B cell (primary cell): Measurements from ENCODE around the gene GSTM5. TPM values are rescaled to one million over a fixed set of nuclear protein-coding genes. Genes with fewer than 3 reads are reported as not detected.

Source experiments
- ATAC-seq: fragments of 200-7000 bp; cut with Tn5 transposase; one replicate; pipeline ENCODE4 v1.10.0; 2021; ENCODE audit warnings: low read depth, mild to moderate bottlenecking, moderate number of reproducible peaks, moderate library complexity
- CTCF ChIA-PET: fragments of 350-600 bp; sonication (Branson Sonifier 250); formaldehyde crosslinking; loops from one replicate; lab custom pipeline; 2021; ENCODE audit warnings: antibody characterized with exemption, inconsistent platforms; lab: Charles Lee
- POLR2A ChIA-PET: fragments of 350-600 bp; sonication (Branson Sonifier 250); formaldehyde crosslinking; loops from one replicate; lab custom pipeline; 2021; ENCODE audit warnings: antibody characterized with exemption; lab: Charles Lee
- DNase-seq: peaks from one replicate; pipeline ENCODE4 v3.0.0; 2013
- H2AFZ ChIP-seq: 2 replicates; pipeline ENCODE4 v1.6.1; 2012; ENCODE audit warnings: mild to moderate bottlenecking, low read depth, low read length; ENCODE audit not compliant: insufficient read depth, poor library complexity, severe bottlenecking
- H3K27ac ChIP-seq, 2 donors: 1 replicate in 1 of 2; 2 replicates in 1 of 2; pipeline ENCODE4 v1.5.1; 2012 to 2013; ENCODE audit warnings: low read length in 2 of 2, mild to moderate bottlenecking in 2 of 2, moderate library complexity in 1 of 2
- H3K27me3 ChIP-seq, 4 experiments: fragments of 200-600 bp in 1 of 4; sonication (generic) in 1 of 4; replicated peaks in 1 of 4; 1 replicate in 2 of 4; 2 replicates in 2 of 4; pipeline versions ENCODE4 v1.6.1 to v1.7.0; 2013 to 2016; ENCODE audit warnings: low read length in 3 of 4, mild to moderate bottlenecking in 2 of 4, mixed read lengths in 1 of 4, moderate library complexity in 1 of 4; ENCODE audit not compliant: insufficient read depth in 4 of 4, control insufficient read depth in 3 of 4; ENCODE audit errors: control extremely low read depth in 1 of 4
- H3K36me3 ChIP-seq, 2 experiments: replicated peaks in 1 of 2; 1 replicate in 1 of 2; 2 replicates in 1 of 2; pipeline versions ENCODE4 v1.6.1 to v1.7.1; 2013; ENCODE audit warnings: low read length in 1 of 2; ENCODE audit not compliant: insufficient read depth in 2 of 2, control insufficient read depth in 1 of 2; ENCODE audit errors: control extremely low read depth in 1 of 2, extremely low read depth in 1 of 2
- H3K4me1 ChIP-seq, 2 donors: fragments of 200-600 bp in 1 of 2; sonication (generic) in 1 of 2; 1 replicate in 1 of 2; 2 replicates in 1 of 2; pipeline versions ENCODE4 v1.5.1 to v1.6.1; 2013 to 2017; ENCODE audit warnings: low read length in 2 of 2; ENCODE audit not compliant: control insufficient read depth in 2 of 2, insufficient read depth in 2 of 2
- H3K4me2 ChIP-seq: replicated peaks from 2 replicates; pipeline ENCODE3; 2012; ENCODE audit warnings: mild to moderate bottlenecking, low read depth, low read length; ENCODE audit not compliant: poor library complexity, severe bottlenecking
- H3K4me3 ChIP-seq, 5 experiments: fragments of 200-600 bp in 1 of 5; sonication (generic) in 1 of 5; 1 replicate in 3 of 5; 2 replicates in 2 of 5; pipeline versions ENCODE4 v1.5.1 to v1.7.0; 2011 to 2016; ENCODE audit warnings: low read length in 4 of 5, mild to moderate bottlenecking in 4 of 5, low read depth in 2 of 5, control low read depth in 1 of 5, moderate library complexity in 1 of 5; ENCODE audit not compliant: insufficient read depth in 1 of 5; ENCODE audit errors: control extremely low read depth in 1 of 5, extremely low read depth in 1 of 5
- H3K79me2 ChIP-seq: fragments of 200-600 bp; sonication (generic); one replicate; pipeline ENCODE4 v1.6.0; 2016; ENCODE audit warnings: low read length; ENCODE audit not compliant: control insufficient read depth, insufficient read depth
- H3K9ac ChIP-seq: fragments of 200-600 bp; sonication (generic); 2 replicates; pipeline ENCODE4 v1.6.1; 2017; ENCODE audit warnings: mild to moderate bottlenecking, low read length, moderate library complexity
- H3K9me3 ChIP-seq, 3 donors: one replicate each; pipeline versions ENCODE4 v1.6.1 to v1.7.1; 2013; ENCODE audit warnings: low read length in 2 of 3; ENCODE audit not compliant: control insufficient read depth in 2 of 3, insufficient read depth in 1 of 3; ENCODE audit errors: control extremely low read depth in 1 of 3
- H4K20me1 ChIP-seq: 2 replicates; pipeline ENCODE4 v1.6.0; 2012; ENCODE audit warnings: mild to moderate bottlenecking, low read length; ENCODE audit not compliant: insufficient read depth, control insufficient read depth, poor library complexity, severe bottlenecking
- H3K27ac Mint-ChIP-seq: one replicate; pipeline ENCODE4 v1.8.0; 2021; ENCODE audit warnings: mixed read lengths
- H3K27me3 Mint-ChIP-seq: one replicate; pipeline ENCODE4 v1.8.0; 2021; ENCODE audit warnings: mixed read lengths
- H3K4me1 Mint-ChIP-seq: one replicate; pipeline ENCODE4 v1.8.0; 2021; ENCODE audit warnings: mixed read lengths
- H3K4me3 Mint-ChIP-seq: one replicate; pipeline ENCODE4 v1.8.0; 2021; ENCODE audit warnings: mixed read lengths
- H3K9me3 Mint-ChIP-seq: one replicate; pipeline ENCODE4 v1.8.0; 2022; ENCODE audit warnings: mixed read lengths; ENCODE audit not compliant: insufficient read depth
- EZH2 ChIP-seq: IDR thresholded peaks from 2 replicates; pipeline ENCODE4 v1.6.1; 2012; ENCODE audit warnings: borderline replicate concordance, low read depth, mild to moderate bottlenecking, moderate library complexity, low read length; ENCODE audit not compliant: insufficient read depth, poor library complexity, severe bottlenecking
- WGBS: methylation state at CpG from one replicate; pipeline ENCODE4 v1.1.5; 2013; ENCODE audit warnings: missing lambda C conversion rate; ENCODE audit not compliant: insufficient coverage; 5-methylcytosine and 5-hydroxymethylcytosine counted together
- intact Hi-C: fragments of 100-400 bp; cut with micrococcal nuclease; formaldehyde crosslinking; loops from one replicate; pipeline ENCODE4 v1.10.0; 2022
- polyA plus RNA-seq: library from polyadenylated mRNA; depleted of rRNA; stranded (reverse); fragments of >200 nt; gene quantifications from 2 replicates; pipeline ENCODE4 v1.2.3, GENCODE V29; 2012
- total RNA-seq, 2 donors: library from RNA; stranded (reverse); fragments of 120-200 nt in 1 of 2; gene quantifications; 1 replicate in 1 of 2; 2 replicates in 1 of 2; pipeline versions ENCODE4 v1.2.3 to v1.2.4, GENCODE V29; 2013 to 2022
- TF ChIP-seq, protein P1 (sequence below): fragments of 200-600 bp; IDR thresholded peaks from one replicate; pipeline ENCODE4 v1.8.0; 2022; ENCODE audit warnings: antibody characterized with exemption, mild to moderate bottlenecking

Gene GSTM5
- total and polyA plus RNA-seq, 2 donors (not counting 1 experiment from before 2014, with no cell fraction given) = 0.07 TPM; not detected in 1

GRCh38 chr1:109739738-109740614 lies 27.9 kb downstream of the GSTM5 start:
- no peaks in the 10 kb centered on the region for H3K9me3 Mint-ChIP-seq
- H3K36me3 ChIP-seq = no peaks in the 10 kb centered on the region
- H3K27me3 ChIP-seq = peaks cover 0 to 44% (median 18%) of the 10 kb centered on the region in 4 experiments
- peak overlapping the region; percentile 65 for H3K9ac ChIP-seq
- H2AFZ ChIP-seq = peak overlapping the region; percentile 90
- DNase-seq = peak; percentile 83
- H4K20me1 ChIP-seq = no peaks in the 10 kb centered on the region
- H3K4me1 ChIP-seq = peaks cover 11 to 16% of the 10 kb centered on the region in 2 donors
- no peaks in the 10 kb centered on the region for H3K79me2 ChIP-seq
- H3K27ac Mint-ChIP-seq = peak overlapping the region; percentile 54
- peak overlapping the region; percentile 89 for H3K4me3 Mint-ChIP-seq
- CTCF ChIA-PET = interaction anchor here (1.1 to 1.8 kb wide), 5 partner anchors 37 to 245 kb away, joined by 3 to 5 read pairs (median 3); partner anchors contain the start of genes AHCYL1 and GSTM1
- H3K4me2 ChIP-seq = peak overlapping the region; percentile 96
- peaks cover 0 to 6% (median 0%) of the 10 kb centered on the region in 3 donors for H3K9me3 ChIP-seq
- peaks cover 17% of the 10 kb centered on the region for H3K4me1 Mint-ChIP-seq
- 2% methylated on average over 83 of the region's 86 CpGs for WGBS
- no peak for TF ChIP-seq EZH2
- TF ChIP-seq, protein P1, sequence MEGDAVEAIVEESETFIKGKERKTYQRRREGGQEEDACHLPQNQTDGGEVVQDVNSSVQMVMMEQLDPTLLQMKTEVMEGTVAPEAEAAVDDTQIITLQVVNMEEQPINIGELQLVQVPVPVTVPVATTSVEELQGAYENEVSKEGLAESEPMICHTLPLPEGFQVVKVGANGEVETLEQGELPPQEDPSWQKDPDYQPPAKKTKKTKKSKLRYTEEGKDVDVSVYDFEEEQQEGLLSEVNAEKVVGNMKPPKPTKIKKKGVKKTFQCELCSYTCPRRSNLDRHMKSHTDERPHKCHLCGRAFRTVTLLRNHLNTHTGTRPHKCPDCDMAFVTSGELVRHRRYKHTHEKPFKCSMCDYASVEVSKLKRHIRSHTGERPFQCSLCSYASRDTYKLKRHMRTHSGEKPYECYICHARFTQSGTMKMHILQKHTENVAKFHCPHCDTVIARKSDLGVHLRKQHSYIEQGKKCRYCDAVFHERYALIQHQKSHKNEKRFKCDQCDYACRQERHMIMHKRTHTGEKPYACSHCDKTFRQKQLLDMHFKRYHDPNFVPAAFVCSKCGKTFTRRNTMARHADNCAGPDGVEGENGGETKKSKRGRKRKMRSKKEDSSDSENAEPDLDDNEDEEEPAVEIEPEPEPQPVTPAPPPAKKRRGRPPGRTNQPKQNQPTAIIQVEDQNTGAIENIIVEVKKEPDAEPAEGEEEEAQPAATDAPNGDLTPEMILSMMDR = no peak
- H3K27me3 Mint-ChIP-seq = peaks cover 41% of the 10 kb centered on the region
- intact Hi-C loops = loop anchor here (1.0 to 2.0 kb wide), 2 partner anchors 53 to 244 kb away; partner anchors contain the start of genes AHCYL1 and GSTM1
- H3K4me3 ChIP-seq = peak overlapping the region; percentile 27 to 65 (median 62)
- POLR2A ChIA-PET = no interaction called here
- no peak overlapping the region for H3K27ac ChIP-seq
- ATAC-seq = peak; percentile 97
